GM21390 (cell line): Measurements from ENCODE around the gene LAYN.

Experiments used
- ATAC-seq: cut with Tn5 transposase; IDR thresholded peaks from one replicate; pipeline ENCODE4 v1.9.1; 2021; ENCODE audit not compliant: unreplicated experiment

Gene LAYN

DNA sequence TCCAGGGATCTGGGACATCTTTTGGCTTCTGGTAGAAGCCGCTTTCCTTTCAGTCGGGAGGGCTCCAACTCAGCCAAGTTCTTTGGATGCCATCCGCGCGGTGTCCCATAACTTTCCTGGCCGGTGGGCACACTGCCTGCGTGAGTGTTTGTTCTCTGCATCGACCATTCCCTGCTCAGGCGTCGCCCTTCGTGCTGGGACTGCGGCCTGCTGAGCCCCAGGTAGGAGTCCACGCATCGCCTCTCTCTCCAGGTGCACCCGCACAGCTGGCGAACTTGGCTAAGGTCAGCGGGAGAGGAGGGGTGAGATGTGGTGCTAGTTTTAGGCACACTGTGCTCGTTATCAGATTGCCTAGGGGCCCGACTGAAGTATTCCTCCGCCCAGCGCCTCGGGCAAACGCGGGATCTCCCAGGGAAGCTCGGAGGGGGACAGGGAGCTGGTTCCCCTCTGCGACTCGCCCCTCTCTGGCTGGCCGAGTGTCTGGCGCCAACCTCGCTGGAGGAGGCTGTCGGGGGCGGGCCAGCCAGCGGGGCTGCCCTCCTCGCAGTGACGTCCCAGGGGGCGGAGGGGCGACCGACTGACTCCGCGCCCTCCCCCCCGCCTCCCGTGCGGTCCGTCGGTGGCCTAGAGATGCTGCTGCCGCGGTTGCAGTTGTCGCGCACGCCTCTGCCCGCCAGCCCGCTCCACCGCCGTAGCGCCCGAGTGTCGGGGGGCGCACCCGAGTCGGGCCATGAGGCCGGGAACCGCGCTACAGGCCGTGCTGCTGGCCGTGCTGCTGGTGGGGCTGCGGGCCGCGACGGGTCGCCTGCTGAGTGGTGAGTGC, at the start of gene LAYN:
Gene LAYN (plus strand): TSS at position 607 of the 823 bp plus-strand sequence. CDS start 124 bp downstream, at position 731.
- ATAC-seq: no peak

GRCh38 chr11:111494040-111494439, 46.5 kb upstream of the LAYN start:
- ATAC-seq: no peak

DNA sequence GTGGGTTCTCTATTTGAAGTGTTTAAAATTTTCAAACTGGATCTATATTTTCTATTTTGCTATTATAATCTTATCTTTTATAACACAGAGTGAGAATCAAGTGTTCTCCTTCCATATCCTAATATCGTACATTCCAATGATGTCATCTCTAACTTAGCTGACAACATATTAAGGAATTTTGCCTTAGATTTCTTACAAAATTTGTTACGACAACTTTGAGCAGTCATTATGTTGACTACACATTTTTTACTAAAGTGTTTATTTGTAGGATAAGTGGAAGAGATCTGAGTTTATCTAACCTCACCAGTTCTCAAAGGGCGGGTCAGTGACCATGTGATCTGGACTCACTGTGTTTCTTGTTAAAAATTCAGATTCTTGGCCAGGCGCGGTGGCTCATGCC, 41.0 kb upstream of the LAYN start:
- no peak for ATAC-seq

DNA sequence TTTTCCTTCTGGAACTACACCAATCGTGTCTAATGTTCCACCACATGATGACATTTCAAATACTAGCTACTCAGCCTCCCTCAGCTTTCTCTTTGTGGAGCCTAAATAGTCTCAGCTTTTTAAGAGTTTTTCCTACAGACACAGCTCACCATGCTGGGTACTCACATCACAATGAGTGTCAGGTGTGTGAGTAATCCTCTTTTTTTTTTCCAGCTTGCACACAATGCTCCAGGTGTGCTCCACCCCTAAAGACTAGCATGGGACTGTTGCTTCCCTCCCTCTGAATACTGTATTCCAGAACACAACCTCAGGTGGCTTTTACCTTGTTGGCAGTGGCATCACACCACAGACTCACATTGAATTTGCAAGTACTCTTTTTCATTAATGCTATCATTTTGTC, 40.0 kb upstream of the LAYN start:
- no peak for ATAC-seq

GRCh38 chr11:111502611-111503010, 37.9 kb upstream of the LAYN start:
- no peak for ATAC-seq

DNA sequence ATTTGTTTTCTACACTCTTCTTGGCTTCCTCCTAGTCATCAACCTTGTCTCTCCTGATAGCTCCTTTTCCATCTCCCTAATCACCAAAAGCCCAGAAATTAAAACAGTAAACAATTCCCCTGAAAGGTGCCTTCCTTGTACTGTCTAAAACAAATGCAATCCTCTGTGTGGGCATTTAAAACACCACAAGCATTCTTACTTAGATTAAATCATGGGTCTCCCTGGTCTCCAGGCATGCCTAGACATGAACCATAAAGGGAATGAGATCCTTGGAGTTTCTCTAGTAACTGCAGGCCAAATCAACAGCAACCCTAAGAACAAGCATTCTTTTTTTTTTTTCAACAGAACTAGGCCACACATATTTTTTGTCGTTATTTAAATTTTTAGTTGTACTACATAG, 30.2 kb upstream of the LAYN start:
- ATAC-seq: no peak

- ATAC-seq: no peak
These were observed 28.0 kb upstream of the LAYN start, which contains the start of gene BTG4 for GRCh38 chr11:111512296-111513239. Gene BTG4, minus strand, starts transcription at chr11:111512386. Its CDS starts 13,610 bp downstream, at chr11:111498776.

DNA sequence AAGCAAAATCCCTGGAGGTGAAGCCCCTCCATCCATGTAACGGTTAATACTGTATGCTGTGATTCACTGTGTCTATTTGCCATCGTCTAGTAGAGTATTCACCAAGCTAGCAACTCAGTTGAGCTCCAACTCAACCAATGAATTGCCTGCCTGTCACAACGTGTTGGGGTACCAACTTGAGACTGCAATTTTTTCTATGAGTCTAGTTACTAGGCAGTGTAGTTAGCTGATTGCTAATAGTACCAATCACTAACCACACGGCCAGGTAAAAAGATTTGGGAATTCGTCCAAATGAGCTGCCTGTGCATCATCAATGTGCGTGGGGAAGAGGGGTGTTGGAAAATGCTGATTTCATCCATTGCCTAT, 27.3 kb upstream of the LAYN start:
- ATAC-seq: no peak

GRCh38 chr11:111514216-111515031, 26.1 kb upstream of the LAYN start, which contains the start of gene HOATZ:
Gene HOATZ, plus strand, starts transcription at chr11:111514778. Its CDS starts 7 bp downstream, at chr11:111514785.
- ATAC-seq: no peak

DNA sequence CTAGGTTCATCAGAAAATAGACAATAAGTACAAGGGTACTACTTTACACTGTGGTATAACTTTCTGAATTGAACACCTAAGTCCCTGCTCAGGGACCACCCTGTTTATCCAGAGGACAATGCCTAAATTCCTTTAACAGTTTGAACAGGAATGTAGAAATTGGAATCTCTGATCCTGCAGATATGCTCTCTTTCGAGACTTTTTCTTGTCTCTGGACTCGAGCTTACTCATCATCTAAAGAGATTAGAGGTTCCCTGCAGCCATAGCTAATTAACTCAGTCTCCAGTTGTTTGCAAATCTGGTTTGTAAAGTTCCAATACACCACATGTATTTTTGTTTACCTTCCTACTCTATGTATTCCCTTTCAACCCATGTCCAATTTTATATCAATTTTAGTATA, 24.9 kb upstream of the LAYN start:
- ATAC-seq: no peak

GRCh38 chr11:111518668-111519067, 21.9 kb upstream of the LAYN start:
- ATAC-seq: no peak

DNA sequence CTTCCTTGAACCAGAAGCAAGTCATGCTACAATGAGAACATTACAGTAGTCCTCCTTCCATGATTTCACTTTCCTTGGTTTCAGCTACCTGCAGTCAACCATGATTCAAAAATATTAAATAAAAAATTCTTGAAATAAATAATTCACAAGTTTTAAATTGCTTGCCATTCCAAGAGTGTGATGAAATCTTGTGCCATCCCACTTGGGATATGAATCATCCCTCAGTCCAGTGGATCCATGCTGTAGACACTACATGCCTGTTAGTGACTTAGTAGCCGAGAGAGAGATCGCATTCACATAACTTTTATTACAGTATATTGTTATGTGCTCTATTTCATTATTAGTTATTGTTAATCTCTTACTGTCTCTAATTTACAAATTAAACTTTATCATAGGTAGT, 20.0 kb upstream of the LAYN start:
- no peak for ATAC-seq

GRCh38 chr11:111521135-111521534, 19.4 kb upstream of the LAYN start:
- no peak for ATAC-seq

DNA sequence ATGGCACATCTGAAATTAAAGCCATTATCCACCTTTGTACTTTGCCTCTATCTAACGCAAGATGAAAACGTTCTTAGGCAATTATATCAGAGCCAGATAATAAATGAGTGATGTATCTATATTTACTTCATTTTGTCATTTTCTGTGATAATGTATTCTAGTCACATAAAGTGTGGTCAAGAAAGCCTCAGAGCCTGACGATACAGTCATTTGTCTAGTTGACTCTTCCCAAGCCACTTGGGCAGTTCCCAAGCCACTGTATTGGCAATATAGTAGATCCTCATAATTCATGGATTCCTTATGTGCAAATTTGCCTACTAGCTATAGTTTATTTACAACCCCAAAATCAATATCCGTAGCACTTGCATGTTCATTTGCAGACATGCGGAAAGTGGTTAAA, 18.1 kb upstream of the LAYN start:
- no peak for ATAC-seq

DNA sequence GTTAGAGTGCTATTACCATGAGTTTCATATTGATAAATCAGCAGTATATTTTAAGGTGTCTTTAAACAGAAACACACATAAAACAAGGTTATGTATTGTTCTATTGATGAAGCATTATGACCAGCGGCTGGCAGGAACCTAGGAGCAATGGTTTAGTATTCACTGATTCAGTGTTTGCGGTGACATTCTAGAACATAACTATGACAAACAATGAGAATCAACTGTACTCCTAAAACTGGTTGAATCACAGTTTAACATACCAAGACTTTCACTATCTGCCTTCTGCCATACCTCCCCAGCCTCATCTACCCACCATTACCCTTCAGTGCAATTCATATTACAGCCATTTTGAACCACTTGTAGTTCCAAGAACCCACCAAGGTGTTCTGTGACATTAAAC, 17.2 kb upstream of the LAYN start:
- no peak for ATAC-seq

- no peak for ATAC-seq
These were observed 16.5 kb upstream of the LAYN start for GRCh38 chr11:111524056-111524455.

DNA sequence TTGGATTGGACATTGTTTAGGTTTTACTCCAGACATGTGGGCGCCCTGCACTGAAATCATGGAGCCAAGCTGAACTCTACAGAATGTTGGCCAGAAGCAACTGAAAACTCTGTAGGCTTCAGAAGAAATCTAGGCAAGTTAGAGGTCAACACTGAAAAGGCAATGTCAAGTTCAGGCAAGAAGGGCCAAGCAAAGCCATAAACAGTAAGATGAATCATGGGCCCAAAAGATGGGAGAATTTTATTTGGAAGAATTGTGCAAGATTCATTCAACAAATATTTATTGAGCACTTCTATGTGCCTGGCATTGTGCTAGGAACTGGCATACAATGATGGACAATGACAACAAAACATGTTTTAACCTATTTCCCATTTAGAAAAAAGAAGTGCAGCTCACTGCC, 15.1 kb upstream of the LAYN start:
- no peak for ATAC-seq

DNA sequence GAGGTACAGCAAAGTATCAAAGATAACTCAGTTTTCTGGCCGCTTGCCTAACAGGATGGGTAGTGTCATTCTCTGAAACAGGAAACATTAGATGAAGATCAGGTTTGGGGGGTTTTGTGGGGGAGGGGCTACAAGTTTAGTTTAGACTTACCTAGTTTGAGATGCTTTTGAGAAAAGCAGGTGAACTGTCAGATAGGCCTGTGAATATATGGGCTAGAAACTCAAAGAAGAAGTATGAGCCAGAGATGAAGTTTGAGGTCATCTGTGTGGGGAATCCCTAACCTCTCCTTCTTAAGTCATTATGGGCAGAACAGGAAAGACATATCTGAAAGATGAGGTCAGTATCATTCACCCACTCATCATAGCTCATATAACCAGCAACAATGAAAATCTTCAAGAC, 14.0 kb upstream of the LAYN start:
- ATAC-seq: peak; percentile 54

DNA sequence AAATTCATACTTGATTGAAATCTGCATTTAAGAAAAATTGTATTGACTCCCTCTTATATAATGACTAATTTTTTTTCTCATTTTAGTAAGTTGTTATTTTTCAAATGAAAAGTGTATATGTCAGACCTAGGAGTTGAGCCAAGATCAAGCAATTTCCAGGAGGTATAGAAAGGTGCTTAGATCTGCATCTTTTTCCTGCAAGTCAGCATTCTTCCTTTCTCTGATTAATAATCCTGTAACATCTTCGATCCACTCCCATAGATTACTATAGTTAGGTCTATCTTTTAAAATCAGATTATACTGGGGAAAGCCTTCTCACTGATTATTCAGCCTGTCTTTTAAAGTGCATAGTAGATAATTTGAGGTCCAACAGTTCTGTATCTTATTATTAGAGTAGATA, 13.2 kb upstream of the LAYN start:
- no peak for ATAC-seq

- no peak for ATAC-seq
These were observed 12.0 kb upstream of the LAYN start for GRCh38 chr11:111528557-111528956.

DNA sequence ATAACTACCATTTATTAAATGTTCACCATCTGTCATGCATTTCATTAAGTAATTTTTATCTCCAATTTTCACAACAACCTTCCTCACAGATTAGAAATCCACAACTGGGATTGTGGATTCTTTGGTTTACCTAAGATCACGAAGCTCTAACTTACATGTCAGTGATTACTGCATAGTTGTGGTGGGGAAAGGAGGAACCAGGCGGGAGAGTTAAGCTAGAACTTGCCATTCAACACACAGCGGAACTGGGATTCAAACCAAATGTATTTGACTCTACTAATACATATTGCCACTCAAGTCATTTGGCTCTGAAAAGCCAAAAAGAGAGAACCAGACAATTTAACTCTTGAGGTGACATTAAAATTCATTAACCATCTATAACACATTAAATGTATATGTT, 10.4 kb upstream of the LAYN start:
- ATAC-seq: no peak
